ENCODE results near the gene ATP1A4. TPM values are rescaled to one million over a fixed set of nuclear protein-coding genes. Genes with fewer than 3 reads are reported as not detected.

The ATP1A4 gene
- total and polyA plus RNA-seq, 9 of the 15 experiments (the other 6 are each of a cell fraction or from before 2014, with no cell fraction given) = 0.07 TPM; not detected in 8

GRCh38 chr1:160130939-160131338 lies 20.5 kb upstream of the ATP1A4 start:
- ChIA-PET CTCF (ENCODE audit: low intra/inter-chr PET ratio) (no interaction called here), POLR2A (no interaction called here)
- no peak overlapping the region for H3K27ac ChIP-seq (ENCODE audit: extremely low read depth, low read depth, low read length)
- no peak for FAIRE-seq
- no peak for DNase-seq (ENCODE audit: extremely low read depth in 1 of 4, low spot score in 3 of 4)
- no peaks in the 10 kb centered on the region; a peak in 1 of 5 replicates for H3K4me1 ChIP-seq (replicated peaks in 1 of 2; ENCODE audit: control insufficient read depth in 2 of 2, insufficient read depth in 2 of 2, low read length in 2 of 2)
- no peak overlapping the region for H3K4me2 ChIP-seq (ENCODE audit: insufficient read depth, low read length)
- H3K36me3 ChIP-seq (ENCODE audit: control insufficient read depth, insufficient read depth, low read length) = no peaks in the 10 kb centered on the region
- WGBS (ENCODE audit: insufficient coverage, low coverage, missing lambda C conversion rate) = 10% methylated on average over 1 of the region's 1 CpG
- no peak overlapping the region for H3K9ac ChIP-seq (ENCODE audit: insufficient read depth in 1 of 2, low read depth in 2 of 2, low read length in 2 of 2)
- no peak for ATAC-seq
- H3K4me3 ChIP-seq = no peak overlapping the region
- peaks cover 29 to 72% of the 10 kb centered on the region in 2 experiments; a peak in 4 of 5 replicates for H3K27me3 ChIP-seq (ENCODE audit: control insufficient read depth in 2 of 2, insufficient read depth in 2 of 2, low read length in 2 of 2)
- in situ Hi-C loops (cut with MboI) (no loop called here), intact Hi-C loops (cut with micrococcal nuclease) (no loop called here)
- no peaks in the 10 kb centered on the region for H3K9me3 ChIP-seq (replicated peaks; ENCODE audit: control insufficient read depth, insufficient read depth, low read depth, low read length)
- peak; percentile 70 for TF ChIP-seq TFE3 (CRISPR knock-in tag; IDR thresholded peaks at IDR 0.05)
- no peak for TF ChIP-seq ZNF561 (CRISPR knock-in tag; conservative IDR thresholded peaks at IDR 0.05)
- H4K20me1 ChIP-seq (replicated peaks; ENCODE audit: control insufficient read depth, insufficient read depth, low read length) = no peaks in the 10 kb centered on the region; the same call in 1 of the 2 replicates
- H2AFZ ChIP-seq (ENCODE audit: low read depth, low read length) = no peak overlapping the region
- H3K79me2 ChIP-seq (ENCODE audit: control insufficient read depth, insufficient read depth, low read length) = no peaks in the 10 kb centered on the region
- BruUV-seq (replicated peaks) = no TSS peak
- no peaks in the 10 kb centered on the region for H3K9me1 ChIP-seq (ENCODE audit: control insufficient read depth, insufficient read depth, low read length)

GRCh38 chr1:160131803-160132565 lies 19.4 kb upstream of the ATP1A4 start:
- WGBS (ENCODE audit: insufficient coverage, low coverage, missing lambda C conversion rate) = 2% methylated on average over 7 of the region's 8 CpGs
- H4K20me1 ChIP-seq (replicated peaks; ENCODE audit: control insufficient read depth, insufficient read depth, low read length) = no peaks in the 10 kb centered on the region; the same call in 1 of the 2 replicates
- H3K9me1 ChIP-seq (ENCODE audit: control insufficient read depth, insufficient read depth, low read length) = no peaks in the 10 kb centered on the region
- intact Hi-C loops (cut with micrococcal nuclease) = no loop called here
- no peak for FAIRE-seq
- H3K4me1 ChIP-seq (replicated peaks in 1 of 2; ENCODE audit: control insufficient read depth in 2 of 2, insufficient read depth in 2 of 2, low read length in 2 of 2) = no peaks in the 10 kb centered on the region; a peak in 1 of 5 replicates
- H2AFZ ChIP-seq (ENCODE audit: low read depth, low read length) = no peak overlapping the region
- ChIA-PET CTCF (ENCODE audit: low intra/inter-chr PET ratio) (no interaction called here), POLR2A (interaction anchor here (1.0 kb wide), 1 partner anchor 21 kb away, joined by 3 read pairs; no protein-coding TSS in a partner anchor)
- no peak overlapping the region for H3K4me2 ChIP-seq (ENCODE audit: insufficient read depth, low read length)
- no peaks in the 10 kb centered on the region for H3K36me3 ChIP-seq (ENCODE audit: control insufficient read depth, insufficient read depth, low read length)
- H3K27ac ChIP-seq (ENCODE audit: extremely low read depth, low read depth, low read length) = no peak overlapping the region
- TF ChIP-seq PPARD (CRISPR knock-in tag; IDR thresholded peaks at IDR 0.05) (no peak), NR2C2 (CRISPR knock-in tag; IDR thresholded peaks at IDR 0.05) (no peak), NR2C2 (tag; IDR thresholded peaks at IDR 0.05) (no peak), CTCF (IDR thresholded peaks at IDR 0.05 in 2 of 3, conservative IDR thresholded peaks at IDR 0.05 in 1 of 3; ENCODE audit: insufficient read depth in 2 of 3, low read depth in 1 of 3, low read length in 3 of 3) (no peak), ZNF766 (CRISPR knock-in tag; conservative IDR thresholded peaks at IDR 0.05) (no peak)
- no peaks in the 10 kb centered on the region for H3K9me3 ChIP-seq (replicated peaks; ENCODE audit: control insufficient read depth, insufficient read depth, low read depth, low read length)
- in situ Hi-C loops (cut with MboI) = no loop called here
- no TSS peak for BruUV-seq (replicated peaks)
- no peak overlapping the region for H3K4me3 ChIP-seq
- no peak for DNase-seq (ENCODE audit: extremely low read depth in 1 of 4, low spot score in 3 of 4)
- ATAC-seq = no peak
- peaks cover 37 to 82% of the 10 kb centered on the region in 2 experiments; a peak in 4 of 5 replicates for H3K27me3 ChIP-seq (ENCODE audit: control insufficient read depth in 2 of 2, insufficient read depth in 2 of 2, low read length in 2 of 2)
- no peaks in the 10 kb centered on the region for H3K79me2 ChIP-seq (ENCODE audit: control insufficient read depth, insufficient read depth, low read length)
- no peak overlapping the region for H3K9ac ChIP-seq (ENCODE audit: insufficient read depth in 1 of 2, low read depth in 2 of 2, low read length in 2 of 2)

Data from K562 (cell line).